ENCODE measurements around the gene CD44. TPM values are rescaled to one million over a fixed set of nuclear protein-coding genes. Genes with fewer than 3 reads are reported as not detected.

The CD44 gene
- total RNA-seq, 4 donors from 2014 or later = 56.3 to 182 (median 114) TPM

GRCh38 chr11:35204614-35205013 lies 65.6 kb downstream of the CD44 start:
- intact Hi-C loops (cut with DNase I; ENCODE audit: low total_unique reads) = no loop called here
- no peak overlapping the region for H3K27ac ChIP-seq
- no peak for DNase-seq
- H3K4me3 ChIP-seq = no peak overlapping the region
- 89 to 92% methylated on average over 5 of the region's 5 CpGs for WGBS, 2 donors (ENCODE audit: low coverage in 1 of 2)
- TF ChIP-seq EP300 (IDR thresholded peaks at IDR 0.05; ENCODE audit: low read depth) = no peak
- no peak for TF ChIP-seq POLR2A (IDR thresholded peaks at IDR 0.05)
- no peak for TF ChIP-seq POLR2AphosphoS5 (IDR thresholded peaks at IDR 0.05)
- TF ChIP-seq, protein P1, sequence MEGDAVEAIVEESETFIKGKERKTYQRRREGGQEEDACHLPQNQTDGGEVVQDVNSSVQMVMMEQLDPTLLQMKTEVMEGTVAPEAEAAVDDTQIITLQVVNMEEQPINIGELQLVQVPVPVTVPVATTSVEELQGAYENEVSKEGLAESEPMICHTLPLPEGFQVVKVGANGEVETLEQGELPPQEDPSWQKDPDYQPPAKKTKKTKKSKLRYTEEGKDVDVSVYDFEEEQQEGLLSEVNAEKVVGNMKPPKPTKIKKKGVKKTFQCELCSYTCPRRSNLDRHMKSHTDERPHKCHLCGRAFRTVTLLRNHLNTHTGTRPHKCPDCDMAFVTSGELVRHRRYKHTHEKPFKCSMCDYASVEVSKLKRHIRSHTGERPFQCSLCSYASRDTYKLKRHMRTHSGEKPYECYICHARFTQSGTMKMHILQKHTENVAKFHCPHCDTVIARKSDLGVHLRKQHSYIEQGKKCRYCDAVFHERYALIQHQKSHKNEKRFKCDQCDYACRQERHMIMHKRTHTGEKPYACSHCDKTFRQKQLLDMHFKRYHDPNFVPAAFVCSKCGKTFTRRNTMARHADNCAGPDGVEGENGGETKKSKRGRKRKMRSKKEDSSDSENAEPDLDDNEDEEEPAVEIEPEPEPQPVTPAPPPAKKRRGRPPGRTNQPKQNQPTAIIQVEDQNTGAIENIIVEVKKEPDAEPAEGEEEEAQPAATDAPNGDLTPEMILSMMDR (IDR thresholded peaks at IDR 0.05) = no peak
- no peaks in the 10 kb centered on the region for H3K27me3 ChIP-seq
- H3K4me1 ChIP-seq = no peaks in the 10 kb centered on the region
- peaks cover 0 to 20% (median 4%) of the 10 kb centered on the region in 4 donors for H3K36me3 ChIP-seq
- in situ Hi-C loops (cut with MboI; ENCODE audit: low pct_ligation_motif_present in 1 of 4, low pct_unique_long_range_greater_than_20kb in 1 of 4, low sequenced_read_pairs in 3 of 4) = no loop called here
- no peaks in the 10 kb centered on the region for H3K9me3 ChIP-seq

- in situ Hi-C loops (cut with MboI; ENCODE audit: low pct_ligation_motif_present in 1 of 4, low pct_unique_long_range_greater_than_20kb in 1 of 4, low sequenced_read_pairs in 3 of 4) = no loop called here
- WGBS, 2 donors (ENCODE audit: low coverage in 1 of 2) = 90 to 100% methylated on average over 1 of the region's 1 CpG
These were observed 67.6 kb downstream of the CD44 start for GRCh38 chr11:35206616-35207015.

DNA sequence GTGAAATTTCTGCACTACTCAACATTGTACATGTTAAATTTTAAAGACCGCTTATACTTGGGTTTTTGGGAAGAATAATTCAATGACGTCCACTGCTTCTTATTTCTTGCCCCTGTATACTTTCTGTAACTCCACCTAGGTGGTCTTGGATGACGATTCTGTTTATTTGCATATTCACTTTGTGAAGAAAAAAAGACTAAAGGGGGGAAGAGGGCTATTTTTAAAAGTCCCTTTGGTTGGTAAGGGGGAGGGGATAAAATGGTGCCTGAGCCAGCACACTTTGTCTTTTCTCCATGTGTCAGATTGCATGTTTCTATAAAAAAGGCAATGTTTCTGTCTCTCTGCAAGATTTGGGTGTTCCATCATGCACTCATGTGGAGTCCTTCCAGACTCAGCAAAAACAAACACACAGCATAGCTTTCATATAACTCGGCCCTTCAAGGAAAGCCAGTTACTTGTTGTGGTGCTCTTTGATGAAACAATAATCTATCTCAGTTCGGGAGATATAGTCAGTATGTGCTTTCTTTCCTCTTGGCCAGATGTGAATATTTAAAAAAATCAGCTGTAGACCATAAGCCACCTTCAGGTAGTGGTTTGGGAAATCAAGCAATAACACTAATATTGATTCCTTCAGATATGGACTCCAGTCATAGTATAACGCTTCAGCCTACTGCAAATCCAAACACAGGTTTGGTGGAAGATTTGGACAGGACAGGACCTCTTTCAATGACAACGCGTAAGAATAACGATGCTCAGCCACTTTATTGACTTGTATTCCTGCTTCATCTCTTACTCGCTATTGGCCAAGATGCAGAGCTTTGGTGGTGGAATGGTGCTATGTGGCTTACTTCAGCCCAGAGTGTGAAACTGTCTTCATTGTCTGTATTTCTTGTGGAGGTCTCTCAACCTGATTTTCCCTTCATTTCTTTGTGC lies 68.8 kb downstream of the CD44 start:
- no peaks in the 10 kb centered on the region for H3K9me3 ChIP-seq
- H3K27ac ChIP-seq = no peak overlapping the region
- H3K4me1 ChIP-seq = no peaks in the 10 kb centered on the region
- intact Hi-C loops (cut with DNase I; ENCODE audit: low total_unique reads) = no loop called here
- peaks cover 0 to 17% (median 4%) of the 10 kb centered on the region in 4 donors for H3K36me3 ChIP-seq
- H3K4me3 ChIP-seq = no peak overlapping the region
- H3K27me3 ChIP-seq = no peaks in the 10 kb centered on the region
- TF ChIP-seq EP300 (IDR thresholded peaks at IDR 0.05; ENCODE audit: low read depth) (no peak), POLR2A (IDR thresholded peaks at IDR 0.05) (no peak), POLR2AphosphoS5 (IDR thresholded peaks at IDR 0.05) (no peak)
- TF ChIP-seq, protein P1 (IDR thresholded peaks at IDR 0.05) = no peak
- in situ Hi-C loops (cut with MboI; ENCODE audit: low pct_ligation_motif_present in 1 of 4, low pct_unique_long_range_greater_than_20kb in 1 of 4, low sequenced_read_pairs in 3 of 4) = no loop called here
- no peak for DNase-seq
- WGBS, 2 donors (ENCODE audit: low coverage in 1 of 2) = 84 to 90% methylated on average over 9 to 10 of the region's 10 CpGs

More at GRCh38 chr11:35206616-35207015, 67.6 kb downstream of the CD44 start:
- Histone ChIP-seq H3K36me3 (peaks cover 0 to 20% (median 4%) of the 10 kb centered on the region in 4 donors), H3K4me3 (no peak overlapping the region), H3K4me1 (no peaks in the 10 kb centered on the region), H3K9me3 (no peaks in the 10 kb centered on the region), H3K27ac (no peak overlapping the region), H3K27me3 (no peaks in the 10 kb centered on the region)
- intact Hi-C loops (cut with DNase I; ENCODE audit: low total_unique reads) = no loop called here
- no peak for DNase-seq
- no peak for TF ChIP-seq EP300 (IDR thresholded peaks at IDR 0.05; ENCODE audit: low read depth)
- no peak for TF ChIP-seq POLR2AphosphoS5 (IDR thresholded peaks at IDR 0.05)
- TF ChIP-seq, protein P1 (IDR thresholded peaks at IDR 0.05) = no peak
- no peak for TF ChIP-seq POLR2A (IDR thresholded peaks at IDR 0.05)

GRCh38 chr11:35208795-35209194 lies 69.8 kb downstream of the CD44 start:
- Histone ChIP-seq H3K27me3 (no peaks in the 10 kb centered on the region), H3K4me3 (no peak overlapping the region), H3K36me3 (peaks cover 0 to 17% (median 4%) of the 10 kb centered on the region in 4 donors), H3K27ac (no peak overlapping the region), H3K4me1 (no peaks in the 10 kb centered on the region), H3K9me3 (no peaks in the 10 kb centered on the region)
- WGBS, 2 donors (ENCODE audit: low coverage in 1 of 2) = 69 to 74% methylated on average over 4 of the region's 4 CpGs
- in situ Hi-C loops (cut with MboI; ENCODE audit: low pct_ligation_motif_present in 1 of 4, low pct_unique_long_range_greater_than_20kb in 1 of 4, low sequenced_read_pairs in 3 of 4) (no loop called here), intact Hi-C loops (cut with DNase I; ENCODE audit: low total_unique reads) (no loop called here)
- no peak for DNase-seq
- TF ChIP-seq POLR2AphosphoS5 (IDR thresholded peaks at IDR 0.05) (no peak), POLR2A (IDR thresholded peaks at IDR 0.05) (no peak), EP300 (IDR thresholded peaks at IDR 0.05; ENCODE audit: low read depth) (no peak)
- TF ChIP-seq, protein P1 (IDR thresholded peaks at IDR 0.05) = no peak
